MG63 (cell line): ENCODE data around the gene DDX54. TPM values are rescaled to one million over a fixed set of nuclear protein-coding genes. Genes with fewer than 3 reads are reported as not detected.
"Not testable (repeated sequence)": the region's sequence is repeated elsewhere in the genome, so short reads cannot be mapped to it uniquely, and the experiment has no call there.

Experiments used
- DNase-seq: peaks from one replicate; pipeline ENCODE4 v3.0.0-alpha.2; 2020
- H3K27me3 ChIP-seq: fragments of 250-450 bp; sonication (Bioruptor Pico); 2 replicates; pipeline ENCODE4 v1.5.1; 2020; ENCODE audit warnings: mild to moderate bottlenecking, moderate library complexity
- H3K36me3 ChIP-seq: fragments of 250-450 bp; sonication (Bioruptor Pico); 2 replicates; pipeline ENCODE4 v1.5.1; 2020; ENCODE audit warnings: mild to moderate bottlenecking, moderate library complexity
- H3K4me3 ChIP-seq: fragments of 250-450 bp; sonication (Bioruptor Pico); 2 replicates; pipeline ENCODE4 v1.5.1; 2020; ENCODE audit warnings: mild to moderate bottlenecking, moderate library complexity
- H3K9me3 ChIP-seq: fragments of 250-450 bp; sonication (Bioruptor Pico); 2 replicates; pipeline ENCODE4 v1.5.1; 2020; ENCODE audit warnings: mild to moderate bottlenecking, moderate library complexity
- total RNA-seq: library from RNA; depleted of rRNA; stranded (reverse); fragments of >200 nt; shearing (Covaris generic); gene quantifications from 2 replicates; pipeline ENCODE4 v1.2.3, GENCODE V29; 2014; ENCODE audit warnings: low replicate concordance

DDX54 gene
- total RNA-seq, 1 experiment from 2014 or later = 80.5 TPM

- H3K9me3 ChIP-seq = no peaks in the 10 kb centered on the region
- no peaks in the 10 kb centered on the region for H3K36me3 ChIP-seq
- H3K4me3 ChIP-seq = no peak overlapping the region
- H3K27me3 ChIP-seq = no peaks in the 10 kb centered on the region; the same call in 1 of the 2 replicates
- no peak for DNase-seq
Measured at GRCh38 chr12:113129664-113130456, 55.4 kb downstream of the DDX54 start.

- Histone ChIP-seq H3K9me3 (no peaks in the 10 kb centered on the region), H3K27me3 (no peaks in the 10 kb centered on the region; the same call in 1 of the 2 replicates), H3K4me3 (no peak overlapping the region), H3K36me3 (no peaks in the 10 kb centered on the region)
- no peak for DNase-seq
Measured at GRCh38 chr12:113128802-113129663, 56.2 kb downstream of the DDX54 start.

DNA sequence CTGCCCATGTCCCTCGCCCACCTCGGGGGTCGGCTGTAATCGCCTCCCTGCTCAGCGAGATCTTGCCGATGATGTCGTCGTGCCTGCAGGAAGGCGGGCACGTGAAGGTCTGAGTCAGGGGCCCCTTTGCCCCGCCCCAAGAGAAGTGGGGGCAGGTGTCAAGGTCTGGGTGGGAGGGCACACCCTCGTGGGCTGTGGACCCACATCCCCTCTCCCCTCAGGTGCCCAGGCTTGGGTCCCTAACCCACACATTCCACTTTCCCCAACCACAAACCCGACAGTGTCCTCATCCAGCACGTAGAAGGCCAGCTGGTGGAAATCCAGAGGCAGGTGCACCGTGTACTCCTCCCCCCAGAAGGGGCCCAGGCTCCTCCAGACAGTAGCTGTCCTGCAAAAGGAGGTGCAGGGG, 57.5 kb downstream of the DDX54 start:
- H3K36me3 ChIP-seq = no peaks in the 10 kb centered on the region

DNA sequence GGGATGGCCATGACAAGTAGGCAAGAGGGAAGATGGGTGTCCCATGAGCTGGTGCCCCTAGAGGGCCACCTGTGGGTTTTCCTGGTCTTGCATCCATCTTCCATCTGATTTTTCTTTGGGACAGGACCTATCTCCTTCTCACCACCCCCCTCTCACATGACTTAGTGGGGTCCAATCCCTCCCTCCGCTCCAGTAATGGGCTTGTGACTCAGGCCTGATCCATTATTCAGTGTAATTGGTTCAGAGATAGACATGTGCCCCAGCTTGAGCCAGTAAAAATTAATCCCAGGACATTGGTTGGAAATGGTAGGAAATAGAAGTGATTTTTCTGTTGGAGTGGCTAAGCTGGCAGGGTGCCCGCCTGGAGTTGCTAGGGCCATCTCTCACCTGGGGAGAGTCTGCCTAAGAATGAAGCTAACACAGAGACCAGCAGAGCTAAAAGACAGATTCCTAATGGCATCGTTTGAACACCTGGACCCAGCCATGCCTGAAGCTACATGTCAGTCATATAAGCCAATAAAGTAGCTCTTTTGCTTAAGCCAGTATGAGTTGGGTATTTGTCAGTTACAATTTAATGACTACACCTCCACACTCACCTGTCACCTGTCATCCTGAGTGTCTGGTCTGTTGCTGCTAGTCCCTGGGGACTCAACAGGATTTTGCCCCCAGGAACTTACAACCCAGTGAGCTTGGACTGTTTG, 64.5 kb downstream of the DDX54 start:
- H3K27me3 ChIP-seq = no peaks in the 10 kb centered on the region
- H3K9me3 ChIP-seq = peaks cover 2% of the 10 kb centered on the region; the same call in 1 of the 2 replicates
- DNase-seq = no peak
- no peaks in the 10 kb centered on the region for H3K36me3 ChIP-seq
- no peak overlapping the region for H3K4me3 ChIP-seq

More for the DNA sequence above, 57.5 kb downstream of the DDX54 start:
- H3K4me3 ChIP-seq = no peak overlapping the region
- H3K9me3 ChIP-seq = peaks cover 2% of the 10 kb centered on the region; the same call in 1 of the 2 replicates
- DNase-seq = no peak
- no peaks in the 10 kb centered on the region; the same call in 1 of the 2 replicates for H3K27me3 ChIP-seq

DNA sequence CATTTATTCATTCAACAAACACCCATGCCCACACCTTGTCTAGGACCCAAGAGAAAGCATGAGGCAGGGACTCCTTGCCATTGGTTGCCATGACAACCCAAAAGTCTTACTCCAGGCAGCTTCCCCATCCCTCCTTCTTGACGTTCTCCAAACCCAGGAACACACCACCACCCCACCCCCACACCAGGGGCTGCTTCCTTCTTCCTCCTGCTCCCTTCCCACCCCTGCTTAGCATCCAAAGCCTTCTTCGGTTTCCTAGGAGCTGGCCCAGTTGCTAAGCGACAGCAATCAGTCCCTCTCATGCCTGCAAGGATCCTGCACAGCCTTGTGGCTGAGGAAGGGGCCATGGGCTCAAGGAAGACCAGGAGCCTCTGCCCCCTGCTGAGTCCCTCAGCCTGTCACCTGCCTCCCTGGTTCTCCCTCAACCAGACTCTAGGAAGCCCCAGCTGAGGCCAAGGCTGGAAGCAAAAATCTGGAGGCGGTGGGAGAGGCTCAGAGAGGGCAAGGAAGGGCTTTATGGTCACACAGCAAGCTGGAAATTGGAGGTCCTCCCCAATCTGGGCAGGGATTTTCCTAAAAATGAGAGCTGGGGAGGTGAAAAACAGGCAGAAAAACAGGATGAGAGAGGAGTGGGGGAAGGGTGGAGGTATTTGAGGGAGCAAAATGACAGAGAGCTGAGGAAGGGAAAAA, 65.2 kb downstream of the DDX54 start:
- Histone ChIP-seq H3K9me3 (peaks cover 2% of the 10 kb centered on the region; the same call in 1 of the 2 replicates), H3K27me3 (no peaks in the 10 kb centered on the region), H3K36me3 (no peaks in the 10 kb centered on the region), H3K4me3 (no peak overlapping the region)
- DNase-seq = no peak

DNA sequence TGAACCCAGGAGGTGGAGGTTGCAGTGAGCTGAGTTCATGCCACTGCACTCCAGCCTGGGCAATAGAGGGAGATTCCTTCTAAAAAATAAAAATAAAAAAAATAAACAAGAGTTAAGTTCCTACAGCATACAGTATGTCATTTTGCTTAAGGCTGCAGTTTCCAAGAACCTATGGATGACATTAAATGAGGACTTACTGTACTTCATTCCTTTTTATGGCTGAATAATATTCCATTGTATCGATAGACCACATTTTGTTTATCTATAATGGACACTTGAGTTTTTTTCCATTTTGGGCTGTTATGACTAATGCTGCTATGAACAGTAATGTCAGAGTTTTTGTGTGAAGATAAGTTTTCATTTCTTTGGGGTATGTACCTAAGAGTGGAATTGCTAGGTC, 67.1 kb downstream of the DDX54 start:
- H3K27me3 ChIP-seq = no peaks in the 10 kb centered on the region
- no peak for DNase-seq
- H3K36me3 ChIP-seq = no peaks in the 10 kb centered on the region
- H3K9me3 ChIP-seq = peaks cover 2% of the 10 kb centered on the region; the same call in 1 of the 2 replicates
- no peak overlapping the region for H3K4me3 ChIP-seq

- H3K4me3 ChIP-seq, H3K36me3 ChIP-seq, H3K27me3 ChIP-seq, H3K9me3 ChIP-seq: not testable (repeated sequence)
- DNase-seq = peak; percentile 45
Measured at GRCh38 chr12:113117684-113118083, 67.6 kb downstream of the DDX54 start.

DNA sequence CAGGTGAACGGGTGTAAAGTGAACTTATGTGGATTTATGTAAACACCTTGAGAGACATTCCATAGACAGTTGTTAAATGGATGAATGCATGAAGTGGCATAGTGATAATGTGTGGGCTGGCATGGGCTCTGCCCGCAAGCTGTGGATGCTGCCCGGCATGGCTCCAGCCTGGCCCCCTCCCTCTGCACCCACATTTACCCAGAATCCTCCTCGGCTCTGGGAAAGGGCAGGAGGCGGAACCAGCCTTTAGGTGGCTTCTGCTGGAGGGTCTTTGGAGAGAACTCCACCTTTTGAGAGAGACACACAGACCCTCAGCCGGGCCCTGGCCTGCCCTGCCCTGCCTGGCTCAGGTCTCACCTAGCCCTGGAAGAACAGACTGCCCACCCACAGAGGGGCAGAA, 68.4 kb downstream of the DDX54 start:
- Histone ChIP-seq H3K4me3 (no peak overlapping the region), H3K9me3 (no peaks in the 10 kb centered on the region), H3K27me3 (no peaks in the 10 kb centered on the region), H3K36me3 (no peaks in the 10 kb centered on the region)
- DNase-seq = peak; percentile 29

GRCh38 chr12:113115455-113116126, 69.7 kb downstream of the DDX54 start:
- DNase-seq = no peak
- H3K4me3 ChIP-seq = no peak overlapping the region
- no peaks in the 10 kb centered on the region for H3K27me3 ChIP-seq

DNA sequence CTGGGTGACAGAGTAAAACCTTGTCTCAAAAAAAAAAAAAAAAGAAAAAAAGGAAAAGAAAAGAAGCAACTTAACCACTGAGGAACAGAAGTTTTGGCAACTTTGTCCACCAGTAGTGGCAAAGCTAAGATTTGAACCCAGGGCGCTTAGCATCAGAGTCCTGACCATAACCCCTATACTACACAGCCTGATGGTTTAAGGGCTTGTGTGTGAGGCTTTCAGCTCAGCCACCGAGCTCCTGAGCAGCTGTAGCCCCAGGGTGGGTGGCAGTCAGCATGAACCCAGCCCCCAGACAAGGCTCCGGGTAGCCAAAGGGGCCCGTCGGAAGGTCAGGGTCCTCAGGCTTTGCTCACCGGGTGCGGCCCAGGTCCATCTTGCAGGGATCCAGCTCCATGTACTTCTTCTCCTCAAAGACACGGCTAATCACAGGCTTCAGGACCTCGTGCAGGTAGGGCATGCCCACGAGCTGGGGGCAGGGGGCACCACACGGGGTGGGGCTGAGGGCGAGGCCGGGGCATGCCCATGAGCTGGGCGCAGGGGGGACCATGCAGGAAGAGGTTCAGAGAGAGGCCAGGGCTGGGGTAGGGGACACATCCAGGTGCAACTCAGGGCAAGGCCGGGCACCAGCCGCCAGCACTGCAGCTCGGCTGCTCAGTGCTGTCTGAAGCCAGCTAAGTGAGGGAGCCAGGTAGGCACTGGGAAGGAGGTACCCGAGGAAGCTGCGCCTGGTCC, 70.7 kb downstream of the DDX54 start:
- Histone ChIP-seq H3K36me3 (no peaks in the 10 kb centered on the region), H3K9me3 (no peaks in the 10 kb centered on the region), H3K27me3 (no peaks in the 10 kb centered on the region), H3K4me3 (no peak overlapping the region)
- DNase-seq = no peak

More at GRCh38 chr12:113115455-113116126, 69.7 kb downstream of the DDX54 start:
- H3K9me3 ChIP-seq = no peaks in the 10 kb centered on the region
- H3K36me3 ChIP-seq = no peaks in the 10 kb centered on the region

DNA sequence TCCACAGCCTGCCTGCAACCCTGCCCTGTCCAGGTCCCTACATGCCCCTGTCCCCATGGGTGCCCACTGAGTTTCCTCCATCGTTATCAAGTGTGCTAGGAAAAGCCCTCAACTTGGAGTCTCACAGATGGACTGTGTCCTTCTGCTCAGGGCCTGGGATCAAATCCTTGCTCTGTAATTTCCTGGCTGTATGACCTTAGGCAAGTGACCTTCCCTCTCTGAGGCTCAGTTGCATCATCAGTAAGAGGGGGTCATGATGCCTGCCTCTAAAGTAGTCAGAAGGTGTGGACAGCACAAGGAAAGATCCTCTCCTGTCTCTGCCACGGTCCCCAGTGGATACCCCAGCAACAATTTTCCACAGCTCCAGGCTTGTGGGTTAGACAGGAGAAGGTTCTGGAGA, 71.9 kb downstream of the DDX54 start:
- H3K9me3 ChIP-seq = no peaks in the 10 kb centered on the region
- no peak for DNase-seq
- H3K4me3 ChIP-seq = no peak overlapping the region
- no peaks in the 10 kb centered on the region for H3K36me3 ChIP-seq
- H3K27me3 ChIP-seq = no peaks in the 10 kb centered on the region

- DNase-seq = no peak
- H3K9me3 ChIP-seq = no peaks in the 10 kb centered on the region
- no peaks in the 10 kb centered on the region for H3K36me3 ChIP-seq
- H3K4me3 ChIP-seq = no peak overlapping the region
- no peaks in the 10 kb centered on the region for H3K27me3 ChIP-seq
Measured at GRCh38 chr12:113112043-113112899, 73.0 kb downstream of the DDX54 start.

- H3K36me3 ChIP-seq = no peaks in the 10 kb centered on the region
- no peak for DNase-seq
- H3K4me3 ChIP-seq = no peak overlapping the region
- H3K9me3 ChIP-seq = no peaks in the 10 kb centered on the region
- H3K27me3 ChIP-seq = no peaks in the 10 kb centered on the region
Measured at GRCh38 chr12:113111247-113111646, 74.0 kb downstream of the DDX54 start.

- Histone ChIP-seq H3K4me3 (no peak overlapping the region), H3K36me3 (no peaks in the 10 kb centered on the region), H3K9me3 (no peaks in the 10 kb centered on the region), H3K27me3 (no peaks in the 10 kb centered on the region)
- no peak for DNase-seq
Measured at GRCh38 chr12:113109872-113110599, 75.2 kb downstream of the DDX54 start.
